Effector memory CD8-positive, alpha-beta T cell (primary cell): Measurements from ENCODE around the gene RIPPLY3.

Source experiments
- ATAC-seq: fragments of 150-1000 bp; cut with Tn5 transposase; replicated peaks from 2 replicates; pipeline ENCODE4 v1.10.0; 2021; ENCODE audit warnings: mild to moderate bottlenecking, moderate library complexity
- DNase-seq, 3 experiments: peaks; one replicate each; pipeline ENCODE4 v3.0.0; 2021
- H3K27ac Mint-ChIP-seq, 2 donors: one replicate each; pipeline ENCODE4 v1.8.0; 2022; ENCODE audit warnings: mild to moderate bottlenecking in 2 of 2, mixed read lengths in 2 of 2, moderate library complexity in 2 of 2
- H3K27me3 Mint-ChIP-seq, 2 donors: one replicate each; pipeline ENCODE4 v1.8.0; 2022; ENCODE audit warnings: mixed read lengths in 2 of 2
- H3K36me3 Mint-ChIP-seq: one replicate; pipeline ENCODE4 v1.8.0; 2022; ENCODE audit warnings: mild to moderate bottlenecking, moderate library complexity, mixed read lengths; ENCODE audit not compliant: insufficient read depth
- H3K4me1 Mint-ChIP-seq, 2 donors: one replicate each; pipeline ENCODE4 v1.8.0; 2022; ENCODE audit warnings: low read depth in 2 of 2, mixed read lengths in 2 of 2
- H3K4me3 Mint-ChIP-seq, 2 donors: one replicate each; pipeline ENCODE4 v1.8.0; 2022; ENCODE audit warnings: mild to moderate bottlenecking in 2 of 2, mixed read lengths in 2 of 2, moderate library complexity in 2 of 2
- H3K9me3 Mint-ChIP-seq, 2 donors: one replicate each; pipeline ENCODE4 v1.8.0; 2022; ENCODE audit warnings: mixed read lengths in 2 of 2
- total RNA-seq, 9 experiments: gene quantifications; one replicate each; lab custom pipeline; 2026; lab: John Stamatoyannopoulos, UW

RIPPLY3 gene
- 0 to 0.13 (median 0) reads per million in 9 experiments for total RNA-seq

- H3K4me3 Mint-ChIP-seq = peak within 1 kb of the TSS; percentile 62 to 71
- H3K4me1 Mint-ChIP-seq = peaks cover 5 to 12% of the 10 kb centered on the region in 2 donors
- DNase-seq (no peak), ATAC-seq (peak; percentile 30)
- no peaks in the 10 kb centered on the region for H3K9me3 Mint-ChIP-seq
- H3K27me3 Mint-ChIP-seq = peaks cover 5 to 16% of the 10 kb centered on the region in 2 donors
- H3K36me3 Mint-ChIP-seq = no peaks in the 10 kb centered on the region
- H3K27ac Mint-ChIP-seq = no peak within 1 kb of the TSS
Measured at GRCh38 chr21:37006486-37007291, at the start of gene RIPPLY3. RIPPLY3 (plus strand) TSS chr21:37006702; CDS start chr21:37006773, 71 bp downstream.

GRCh38 chr21:36959020-36959835 is 47.3 kb upstream of the RIPPLY3 start:
- H3K4me3 Mint-ChIP-seq = no peak overlapping the region
- peaks cover 6% of the 10 kb centered on the region for H3K36me3 Mint-ChIP-seq
- H3K27me3 Mint-ChIP-seq = no peaks in the 10 kb centered on the region
- H3K27ac Mint-ChIP-seq = peak overlapping the region in 1 of 2 donors; percentile 59
- peaks cover 0 to 5% of the 10 kb centered on the region in 2 donors for H3K4me1 Mint-ChIP-seq
- no peaks in the 10 kb centered on the region for H3K9me3 Mint-ChIP-seq
- no peak for DNase-seq
- no peak for ATAC-seq

DNA sequence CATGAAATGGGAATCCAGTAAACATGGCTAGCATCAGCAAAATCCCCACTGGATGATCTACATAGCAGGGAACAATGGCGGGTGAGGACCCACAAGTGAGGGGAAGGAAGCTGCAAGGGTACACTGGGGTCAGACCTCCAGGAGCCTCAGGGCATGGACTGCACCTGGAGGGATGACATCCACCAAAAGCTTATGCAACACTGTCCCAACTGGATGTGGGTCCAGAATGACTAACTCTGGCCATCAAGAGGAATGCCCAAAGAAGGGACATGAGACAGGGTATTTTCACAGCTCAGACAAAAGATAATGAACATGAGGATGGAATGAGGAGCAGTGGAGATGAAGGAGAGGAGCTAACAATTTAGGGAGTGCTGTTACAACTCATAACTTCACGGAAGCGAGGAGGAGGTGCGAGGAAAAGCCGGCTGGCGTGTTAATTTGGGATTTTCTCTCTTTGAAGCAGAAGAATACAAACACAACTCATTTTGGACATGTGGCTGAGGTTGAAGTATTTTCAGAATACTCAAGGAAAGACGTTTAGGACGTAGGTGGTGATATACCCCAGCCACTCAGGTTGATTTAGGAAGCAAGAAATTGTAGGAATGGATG is 45.7 kb upstream of the RIPPLY3 start:
- ATAC-seq = no peak
- H3K9me3 Mint-ChIP-seq = no peaks in the 10 kb centered on the region
- H3K4me3 Mint-ChIP-seq = no peak overlapping the region
- H3K27me3 Mint-ChIP-seq = no peaks in the 10 kb centered on the region
- peaks cover 9% of the 10 kb centered on the region for H3K36me3 Mint-ChIP-seq
- H3K27ac Mint-ChIP-seq = no peak overlapping the region
- DNase-seq = no peak
- H3K4me1 Mint-ChIP-seq = peaks cover 8 to 9% of the 10 kb centered on the region in 2 donors

DNA sequence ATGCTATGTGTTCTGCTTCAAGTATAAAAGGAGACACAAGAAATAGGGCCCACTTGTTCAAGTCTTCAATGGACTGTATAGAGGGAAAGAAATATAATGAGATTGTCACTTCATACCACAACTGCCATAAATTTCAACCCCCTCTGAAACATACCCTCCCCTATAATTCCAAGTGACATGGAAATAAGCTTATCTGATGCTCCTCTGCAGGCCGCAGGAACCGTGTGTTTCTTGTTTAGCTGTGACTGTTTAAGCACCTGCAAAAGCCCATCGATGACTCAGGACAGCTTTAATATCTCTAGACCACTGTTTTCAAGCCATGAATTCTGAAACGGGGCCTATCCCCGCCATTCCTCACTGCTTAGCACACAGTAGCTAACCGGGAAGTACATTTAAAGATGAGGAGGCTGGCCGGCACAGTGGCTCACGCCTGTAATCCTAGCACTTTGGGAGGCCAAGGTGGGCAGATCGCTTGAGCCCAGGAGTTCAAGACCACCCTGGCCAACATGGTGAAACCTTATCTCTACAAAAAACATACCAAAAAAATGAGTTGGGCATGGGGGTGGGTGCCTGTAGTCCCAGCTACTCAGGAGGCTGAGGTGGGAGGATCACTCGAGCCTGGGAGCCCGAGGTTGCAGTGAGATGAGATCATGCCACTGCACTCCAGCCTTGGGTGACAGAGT is 44.3 kb upstream of the RIPPLY3 start:
- DNase-seq = no peak
- Mint-ChIP-seq H3K4me3 (no peak overlapping the region), H3K27me3 (no peaks in the 10 kb centered on the region), H3K9me3 (no peaks in the 10 kb centered on the region), H3K27ac (no peak overlapping the region), H3K4me1 (peaks cover 11 to 13% of the 10 kb centered on the region in 2 donors), H3K36me3 (peaks cover 7% of the 10 kb centered on the region)
- ATAC-seq = no peak

GRCh38 chr21:36964398-36964797 is 42.1 kb upstream of the RIPPLY3 start:
- Mint-ChIP-seq H3K4me1 (peaks cover 11 to 14% of the 10 kb centered on the region in 2 donors), H3K27ac (no peak overlapping the region), H3K9me3 (no peaks in the 10 kb centered on the region), H3K4me3 (no peak overlapping the region), H3K27me3 (no peaks in the 10 kb centered on the region), H3K36me3 (peaks cover 12% of the 10 kb centered on the region)
- DNase-seq (no peak), ATAC-seq (no peak)

DNA sequence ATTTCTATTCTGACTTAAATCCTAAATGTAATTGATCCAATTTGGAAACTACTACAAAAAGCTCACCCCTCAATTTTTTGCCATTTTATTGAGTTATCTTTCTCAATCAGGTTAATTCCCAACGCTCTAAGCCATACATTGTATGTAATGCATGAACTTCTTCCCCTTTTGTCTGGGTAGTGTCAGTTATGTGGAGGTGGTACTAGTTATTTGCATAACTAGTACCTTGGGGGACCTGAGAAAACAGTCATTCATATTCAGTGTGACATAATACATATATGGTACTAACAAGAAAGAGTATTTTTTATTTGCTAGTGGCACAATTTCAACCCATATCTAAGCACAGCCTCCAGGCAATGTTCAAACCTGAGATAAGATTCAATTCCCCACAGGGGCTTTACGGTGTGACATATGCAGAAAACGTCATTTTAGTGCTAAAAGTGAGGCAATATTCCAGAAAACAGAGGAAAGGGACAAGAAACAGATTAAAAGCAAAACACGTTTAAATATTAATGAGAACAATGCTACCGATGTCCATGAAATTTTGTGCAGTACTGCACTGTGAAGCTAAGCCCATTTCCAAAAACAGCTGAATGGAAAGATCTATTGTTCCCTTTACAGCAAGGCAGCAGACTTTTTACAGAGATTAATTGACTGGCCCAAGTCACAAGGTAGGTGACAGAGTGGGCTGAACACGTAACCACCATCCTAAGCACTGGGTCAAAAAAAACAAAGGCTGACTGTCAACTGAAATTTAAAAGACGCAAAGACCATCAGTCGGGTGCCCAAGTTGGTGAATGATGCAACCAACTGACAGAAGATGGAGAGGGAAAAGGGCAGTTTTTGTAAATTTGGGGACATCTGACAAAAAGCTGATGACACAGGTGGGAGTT is 41.4 kb upstream of the RIPPLY3 start:
- no peak for DNase-seq
- Mint-ChIP-seq H3K27ac (peak overlapping the region; percentile 68 to 81), H3K9me3 (no peaks in the 10 kb centered on the region), H3K4me3 (peak overlapping the region; percentile 74 to 76), H3K36me3 (peaks cover 12% of the 10 kb centered on the region), H3K27me3 (no peaks in the 10 kb centered on the region), H3K4me1 (peaks cover 11 to 14% of the 10 kb centered on the region in 2 donors)
- ATAC-seq = no peak

- H3K36me3 Mint-ChIP-seq = peaks cover 12% of the 10 kb centered on the region
- H3K27ac Mint-ChIP-seq = peak overlapping the region; percentile 68 to 81
- no peak for DNase-seq
- peaks cover 10 to 11% of the 10 kb centered on the region in 2 donors for H3K4me1 Mint-ChIP-seq
- ATAC-seq = no peak
- no peaks in the 10 kb centered on the region for H3K9me3 Mint-ChIP-seq
- H3K4me3 Mint-ChIP-seq = peak overlapping the region; percentile 74 to 76
- no peaks in the 10 kb centered on the region for H3K27me3 Mint-ChIP-seq
Measured at GRCh38 chr21:36965720-36966065, 40.8 kb upstream of the RIPPLY3 start.

DNA sequence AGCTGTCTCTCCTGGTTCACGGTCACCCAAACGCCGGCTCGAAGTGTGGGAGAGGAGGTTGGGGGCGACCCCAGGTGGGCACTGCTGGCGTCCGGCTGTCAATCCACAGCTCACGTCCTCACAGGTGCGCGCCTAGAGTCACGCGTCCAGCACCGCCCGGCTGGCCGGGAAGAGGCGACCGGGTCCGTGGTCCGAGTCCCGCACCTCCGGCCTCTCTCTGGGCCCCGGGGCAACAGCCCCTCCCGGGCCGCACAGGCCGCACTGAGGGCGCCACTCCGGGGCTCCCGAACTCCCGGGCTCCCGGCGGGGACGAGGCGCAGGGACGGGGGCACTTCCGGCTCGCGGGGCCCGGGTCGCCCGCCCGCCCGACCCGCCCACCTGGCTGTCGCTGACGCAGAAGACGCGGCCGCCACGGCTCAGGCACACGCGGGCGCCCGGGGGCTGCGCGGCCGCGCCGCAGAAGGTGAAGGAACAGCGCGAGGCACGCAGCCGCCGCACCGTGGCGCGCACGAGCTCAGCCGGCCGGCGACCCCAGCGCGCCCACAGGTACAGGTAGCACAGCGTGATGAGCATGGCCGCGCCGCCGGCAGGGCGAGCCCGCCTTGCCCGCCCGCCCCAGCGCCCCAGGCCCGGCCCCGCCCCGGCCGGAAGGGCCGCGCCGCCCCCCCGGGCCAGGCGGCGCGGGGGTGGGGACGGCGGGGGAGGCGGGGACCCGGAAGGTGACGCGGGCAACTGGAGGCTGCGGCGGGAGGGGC is 40.3 kb upstream of the RIPPLY3 start, which contains the start of gene HLCS:
TSS of gene HLCS (minus strand) at position 604 of the 755 bp plus-strand sequence. CDS start at position 573, 31 bp downstream.
- Mint-ChIP-seq H3K4me1 (peaks cover 9 to 11% of the 10 kb centered on the region in 2 donors), H3K4me3 (peak within 1 kb of the TSS; percentile 74 to 78), H3K27me3 (no peaks in the 10 kb centered on the region), H3K36me3 (peaks cover 12% of the 10 kb centered on the region), H3K9me3 (no peaks in the 10 kb centered on the region), H3K27ac (peak within 1 kb of the TSS; percentile 77 to 85)
- ATAC-seq (peak; percentile 90), DNase-seq (peak; percentile 64 to 68 (median 65))

DNA sequence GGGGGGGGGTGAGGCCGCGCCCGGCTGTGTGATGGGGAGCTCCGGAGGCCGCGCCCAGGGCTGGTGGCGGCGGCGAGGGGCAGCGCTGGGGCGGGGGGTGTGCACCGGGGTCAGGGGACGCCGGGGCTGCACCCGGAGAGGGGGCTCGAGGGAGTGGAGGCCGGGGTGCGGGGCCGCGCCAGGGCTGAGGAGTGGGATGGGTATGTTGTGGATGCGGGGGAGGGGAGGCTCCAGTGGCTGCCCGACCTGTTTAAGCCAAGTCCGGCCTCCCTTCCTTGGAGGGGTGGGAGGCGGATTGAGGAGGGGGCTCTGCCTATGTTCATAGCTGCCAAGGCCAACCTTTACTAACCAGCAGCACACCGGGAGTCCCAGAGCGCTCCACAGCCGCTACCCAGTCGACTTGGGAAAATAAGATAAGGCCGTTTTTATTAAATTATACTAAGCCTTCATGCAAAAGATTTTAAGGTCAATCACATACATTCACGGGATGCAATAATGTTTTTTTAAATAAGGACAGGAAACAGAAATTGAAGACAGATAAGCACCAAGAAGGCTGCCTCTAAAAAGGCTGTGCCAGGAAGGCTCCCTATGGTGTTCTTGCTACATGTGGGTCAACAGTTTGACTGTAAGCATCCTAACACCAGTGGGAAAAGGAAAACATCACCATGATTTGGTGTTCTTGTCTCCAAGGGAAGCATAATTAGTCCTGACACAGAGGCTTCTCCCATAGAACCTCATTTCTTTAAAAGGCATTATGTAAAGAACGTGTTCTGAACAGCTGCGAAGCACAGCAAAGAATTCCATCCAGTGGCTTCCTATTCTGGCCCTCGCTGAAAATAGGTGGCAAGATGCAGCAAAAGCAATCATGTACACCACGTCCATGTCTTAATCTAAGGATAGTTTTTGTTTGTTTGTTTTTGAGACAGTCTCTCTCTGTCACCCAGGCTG is 39.4 kb upstream of the RIPPLY3 start:
- H3K36me3 Mint-ChIP-seq = peaks cover 12% of the 10 kb centered on the region
- ATAC-seq = no peak
- H3K27me3 Mint-ChIP-seq = no peaks in the 10 kb centered on the region
- peaks cover 9 to 11% of the 10 kb centered on the region in 2 donors for H3K4me1 Mint-ChIP-seq
- peak in 1 of 3 experiments; percentile 16 for DNase-seq
- H3K9me3 Mint-ChIP-seq = no peaks in the 10 kb centered on the region
- H3K27ac Mint-ChIP-seq = peak overlapping the region; percentile 77 to 85
- H3K4me3 Mint-ChIP-seq = peak overlapping the region; percentile 67 to 78

DNA sequence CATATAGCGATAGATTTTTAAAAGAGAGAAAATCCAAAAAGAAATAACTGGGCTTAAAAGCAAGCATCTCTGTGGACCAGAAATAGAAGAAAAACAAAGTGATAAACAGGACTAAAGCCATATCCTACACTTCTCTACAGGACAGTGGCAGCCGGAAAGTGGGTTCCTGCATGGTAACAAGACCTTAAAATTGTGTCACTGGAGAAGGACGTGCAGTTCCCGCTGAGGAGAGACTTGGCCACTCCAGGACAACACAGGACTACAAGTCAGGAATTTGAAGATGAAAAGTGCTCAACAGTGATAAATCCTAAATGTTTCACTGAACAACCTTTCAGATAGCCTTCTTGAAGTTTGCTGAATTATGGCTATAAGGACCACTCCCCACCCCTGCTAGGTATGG is 38.1 kb upstream of the RIPPLY3 start:
- H3K9me3 Mint-ChIP-seq = no peaks in the 10 kb centered on the region
- H3K27ac Mint-ChIP-seq = no peak overlapping the region
- DNase-seq (no peak), ATAC-seq (no peak)
- H3K36me3 Mint-ChIP-seq = peaks cover 12% of the 10 kb centered on the region
- H3K4me1 Mint-ChIP-seq = peaks cover 9 to 11% of the 10 kb centered on the region in 2 donors
- H3K4me3 Mint-ChIP-seq = no peak overlapping the region
- H3K27me3 Mint-ChIP-seq = no peaks in the 10 kb centered on the region

GRCh38 chr21:36968976-36969375 is 37.5 kb upstream of the RIPPLY3 start:
- ATAC-seq (no peak), DNase-seq (no peak)
- H3K27ac Mint-ChIP-seq = no peak overlapping the region
- peaks cover 9 to 11% of the 10 kb centered on the region in 2 donors for H3K4me1 Mint-ChIP-seq
- no peaks in the 10 kb centered on the region for H3K27me3 Mint-ChIP-seq
- H3K9me3 Mint-ChIP-seq = no peaks in the 10 kb centered on the region
- peaks cover 12% of the 10 kb centered on the region for H3K36me3 Mint-ChIP-seq
- no peak overlapping the region for H3K4me3 Mint-ChIP-seq
